Neural cell (in vitro differentiated cells): ENCODE results near the gene PIK3R6. TPM values are rescaled to one million over a fixed set of nuclear protein-coding genes. Genes with fewer than 3 reads are reported as not detected.

Source experiments
- H2AFZ ChIP-seq: fragments of 200-600, 300-800 bp; sonication (generic), shearing (Covaris generic); 2 replicates; pipeline ENCODE4 v1.6.0; 2014; ENCODE audit warnings: low read depth, mild to moderate bottlenecking, antibody characterized with exemption, low read length, moderate library complexity
- H3F3A ChIP-seq: fragments of 200-600 bp; shearing (Covaris generic); 2 replicates; pipeline ENCODE4 v1.6.1; 2016; ENCODE audit warnings: mild to moderate bottlenecking, moderate library complexity, mixed read lengths, antibody characterized with exemption, low read length; ENCODE audit not compliant: insufficient read depth, poor library complexity, severe bottlenecking
- H3K27ac ChIP-seq: fragments of 200-600, 300-800 bp; sonication (generic), shearing (Covaris generic); 2 replicates; pipeline ENCODE4 v1.5.1; 2014; ENCODE audit warnings: mild to moderate bottlenecking, low read length, moderate library complexity
- H3K27me3 ChIP-seq: fragments of 300-800, 200-600 bp; sonication (generic), shearing (Covaris generic); 2 replicates; pipeline ENCODE4 v1.6.0; 2014; ENCODE audit warnings: mild to moderate bottlenecking, low read depth, low read length, moderate library complexity; ENCODE audit not compliant: insufficient read depth
- H3K36me3 ChIP-seq: fragments of 300-800, 200-600 bp; sonication (generic), shearing (Covaris generic); 2 replicates; pipeline ENCODE4 v1.5.1; 2014; ENCODE audit warnings: mild to moderate bottlenecking, antibody characterized with exemption, low read length, moderate library complexity; ENCODE audit not compliant: insufficient read depth
- H3K4me2 ChIP-seq: fragments of 300-800, 200-600 bp; sonication (generic), shearing (Covaris generic); 2 replicates; pipeline ENCODE4 v1.6.0; 2014; ENCODE audit warnings: mild to moderate bottlenecking, low read length
- H3K4me3 ChIP-seq: fragments of 300-800, 200-600 bp; sonication (generic), shearing (Covaris generic); 2 replicates; pipeline ENCODE4 v1.5.1; 2014; ENCODE audit warnings: mild to moderate bottlenecking, low read length, moderate library complexity
- H3K79me2 ChIP-seq: fragments of 200-600 bp; shearing (Covaris generic); replicated peaks from 2 replicates; pipeline ENCODE4 v1.6.0; 2014; ENCODE audit warnings: mild to moderate bottlenecking, low read length, moderate library complexity; ENCODE audit not compliant: insufficient read depth
- H3K9ac ChIP-seq: fragments of 300-800, 200-600 bp; sonication (generic), shearing (Covaris generic); 2 replicates; pipeline ENCODE4 v1.6.1; 2016; ENCODE audit warnings: mild to moderate bottlenecking, low read length, mixed read lengths
- H3K9me2 ChIP-seq: fragments of 200-600 bp; shearing (Covaris generic); 2 replicates; pipeline ENCODE4 v1.6.1; 2016; ENCODE audit warnings: mild to moderate bottlenecking, low read length, mixed read lengths; ENCODE audit not compliant: insufficient read depth
- H3K9me3 ChIP-seq: fragments of 200-600, 300-800 bp; sonication (generic), shearing (Covaris generic); 2 replicates; pipeline ENCODE4 v1.6.1; 2016; ENCODE audit warnings: mild to moderate bottlenecking, mixed run types, low read length, moderate library complexity, mixed read lengths
- H4K20me1 ChIP-seq: fragments of 200-600 bp; shearing (Covaris generic); 2 replicates; pipeline ENCODE4 v1.6.1; 2016; ENCODE audit warnings: mild to moderate bottlenecking, mixed run types; ENCODE audit not compliant: insufficient read depth
- CTCF ChIP-seq: fragments of 450-650 bp; IDR thresholded peaks from 2 replicates; pipeline ENCODE4 v1.5.1; 2014; ENCODE audit warnings: antibody characterized with exemption, mild to moderate bottlenecking, moderate library complexity; ENCODE audit not compliant: poor library complexity, severe bottlenecking
- EP300 ChIP-seq: fragments of 450-650 bp; conservative IDR thresholded peaks from 2 replicates; pipeline ENCODE4 v1.6.1; 2014; ENCODE audit warnings: antibody characterized with exemption, mild to moderate bottlenecking, moderate library complexity; ENCODE audit not compliant: poor library complexity, severe bottlenecking
- EZH2 ChIP-seq: fragments of 200-600, 300-800 bp; shearing (Covaris generic), sonication (generic); IDR thresholded peaks from 2 replicates; pipeline ENCODE4 v1.6.1; 2014; ENCODE audit warnings: antibody characterized with exemption, low read length, borderline replicate concordance, mild to moderate bottlenecking; ENCODE audit not compliant: insufficient read depth, poor library complexity, severe bottlenecking
- MXI1 ChIP-seq: fragments of 450-650 bp; conservative IDR thresholded peaks from 2 replicates; pipeline ENCODE4 v1.6.1; 2014; ENCODE audit warnings: antibody characterized with exemption, mild to moderate bottlenecking; ENCODE audit not compliant: poor library complexity, severe bottlenecking
- POLR2AphosphoS5 ChIP-seq: IDR thresholded peaks from 2 replicates; pipeline ENCODE4 v1.6.1; 2012
- RAD21 ChIP-seq: fragments of 450-650 bp; conservative IDR thresholded peaks from 2 replicates; pipeline ENCODE4 v1.6.1; 2014; ENCODE audit warnings: antibody characterized with exemption, mild to moderate bottlenecking, moderate library complexity
- REST ChIP-seq: IDR thresholded peaks from 2 replicates; pipeline ENCODE4 v1.6.1; 2012; ENCODE audit warnings: borderline replicate concordance
- SMC3 ChIP-seq: fragments of 450-650 bp; conservative IDR thresholded peaks from 2 replicates; pipeline ENCODE4 v1.6.1; 2014; ENCODE audit warnings: antibody characterized with exemption, mild to moderate bottlenecking, moderate library complexity; ENCODE audit not compliant: poor library complexity
- TAF1 ChIP-seq: IDR thresholded peaks from 2 replicates; pipeline ENCODE4 v1.6.1; 2012; ENCODE audit warnings: low read depth
- polyA plus RNA-seq: library from polyadenylated mRNA; depleted of rRNA; stranded (reverse); fragments of >200 nt; gene quantifications from 2 replicates; pipeline ENCODE4 v1.2.3, GENCODE V29; 2014

Gene PIK3R6
- polyA plus RNA-seq, 1 donor from 2014 or later: not detected

- no peaks in the 10 kb centered on the region for H4K20me1 ChIP-seq
- no peak overlapping the region for H3K4me2 ChIP-seq
- no peaks in the 10 kb centered on the region for H3K9me3 ChIP-seq
- no peak overlapping the region for H3K9ac ChIP-seq
- no peak overlapping the region for H2AFZ ChIP-seq
- H3F3A ChIP-seq: no peaks in the 10 kb centered on the region
- no peaks in the 10 kb centered on the region for H3K36me3 ChIP-seq
- H3K9me2 ChIP-seq: no peaks in the 10 kb centered on the region
- TF ChIP-seq EZH2: no peak
- TF ChIP-seq CTCF: no peak
- no peak for TF ChIP-seq SMC3
- TF ChIP-seq REST: no peak
- no peak for TF ChIP-seq EP300
- no peak for TF ChIP-seq RAD21
- no peak for TF ChIP-seq POLR2AphosphoS5
- TF ChIP-seq TAF1: no peak
- TF ChIP-seq MXI1: no peak
- H3K27ac ChIP-seq: no peak overlapping the region
- H3K4me3 ChIP-seq: no peak overlapping the region
- H3K79me2 ChIP-seq: no peaks in the 10 kb centered on the region
- no peaks in the 10 kb centered on the region for H3K27me3 ChIP-seq
These were observed 41.7 kb downstream of the PIK3R6 start for GRCh38 chr17:8825802-8826201.

GRCh38 chr17:8823279-8823678 lies 44.2 kb downstream of the PIK3R6 start:
- no peak overlapping the region for H3K27ac ChIP-seq
- no peak overlapping the region for H3K4me2 ChIP-seq
- H3K9me3 ChIP-seq: no peaks in the 10 kb centered on the region
- H4K20me1 ChIP-seq: no peaks in the 10 kb centered on the region
- no peaks in the 10 kb centered on the region for H3K9me2 ChIP-seq
- no peaks in the 10 kb centered on the region for H3K36me3 ChIP-seq
- H3K79me2 ChIP-seq: no peaks in the 10 kb centered on the region
- no peaks in the 10 kb centered on the region for H3K27me3 ChIP-seq
- H2AFZ ChIP-seq: no peak overlapping the region
- H3K4me3 ChIP-seq: no peak overlapping the region
- TF ChIP-seq EP300: no peak
- no peak for TF ChIP-seq POLR2AphosphoS5
- TF ChIP-seq CTCF: no peak
- no peak for TF ChIP-seq RAD21
- no peak for TF ChIP-seq MXI1
- no peak for TF ChIP-seq EZH2
- no peak for TF ChIP-seq REST
- TF ChIP-seq SMC3: no peak
- TF ChIP-seq TAF1: no peak
- H3K9ac ChIP-seq: no peak overlapping the region
- H3F3A ChIP-seq: no peaks in the 10 kb centered on the region
